Stomach (tissue), 9 donors: ENCODE data around the gene PGAP6. TPM values are rescaled to one million over a fixed set of nuclear protein-coding genes. Genes with fewer than 3 reads are reported as not detected.

ENCODE experiments used
- DNase-seq, 2 donors: peaks; one replicate each; pipeline versions ENCODE4 v3.0.0 to v3.0.0-alpha.2; 2013 to 2019
- H3K27ac ChIP-seq, 5 donors: fragments of 200-600 bp in 4 of 5; sonication (generic) in 4 of 5; one replicate each; pipeline ENCODE4 v1.5.1; 2013 to 2019; ENCODE audit warnings: mild to moderate bottlenecking in 1 of 5, moderate library complexity in 1 of 5
- H3K27me3 ChIP-seq, 3 donors: fragments of 200-600 bp; sonication (generic); one replicate each; pipeline ENCODE4 v1.5.1; 2017 to 2019; ENCODE audit warnings: mixed run types in 1 of 3
- H3K36me3 ChIP-seq, 4 donors: fragments of 200-600 bp; sonication (generic); 1 replicate in 3 of 4; 2 replicates in 1 of 4; pipeline ENCODE4 v1.5.1; 2016 to 2019
- H3K4me1 ChIP-seq, 4 donors: fragments of 200-600 bp; sonication (generic); one replicate each; pipeline ENCODE4 v1.5.1; 2016 to 2019
- H3K4me3 ChIP-seq, 4 donors: fragments of 200-600 bp; sonication (generic) in 3 of 4; one replicate each; pipeline ENCODE4 v1.5.1; 2016 to 2019; ENCODE audit warnings: mild to moderate bottlenecking in 1 of 4
- H3K9me3 ChIP-seq, 4 donors: fragments of 200-600 bp; sonication (generic); one replicate each; pipeline ENCODE4 v1.5.1; 2016 to 2019
- CTCF ChIP-seq, 7 experiments: fragments of 450-650 bp in 4 of 7; fragments of 200-600 bp in 3 of 7; sonication (generic) in 3 of 7; IDR thresholded peaks; one replicate each; pipeline ENCODE4 v1.5.1; 2016 to 2019; ENCODE audit warnings: antibody characterized with exemption in 7 of 7, control low read depth in 2 of 7, mild to moderate bottlenecking in 1 of 7
- EP300 ChIP-seq: sonication (generic); formaldehyde crosslinking; IDR thresholded peaks from one replicate; pipeline ENCODE4 v1.6.1; 2017; ENCODE audit warnings: antibody characterized with exemption
- POLR2A ChIP-seq, 4 donors: fragments of 450-650 bp; IDR thresholded peaks; one replicate each; pipeline ENCODE4 v1.6.1; 2016; ENCODE audit warnings: antibody characterized with exemption in 4 of 4, control low read depth in 2 of 4, mild to moderate bottlenecking in 1 of 4, moderate library complexity in 1 of 4
- POLR2AphosphoS5 ChIP-seq, 3 donors: sonication (generic); formaldehyde crosslinking; IDR thresholded peaks; one replicate each; pipeline ENCODE4 v1.6.1; 2016; ENCODE audit warnings: antibody characterized with exemption in 3 of 3
- WGBS, 5 donors: extraction: QIAGEN DNeasy Blood & Tissue Kit in 3 of 5; methylation state at CpG; one replicate each; pipeline versions ENCODE4 v1.1.5 to v1.1.7; 2013 to 2018; 5-methylcytosine and 5-hydroxymethylcytosine counted together
- intact Hi-C: fragments of 100-400 bp; cut with DNase I; formaldehyde crosslinking; loops from one replicate; pipeline ENCODE4 v1.15.1; 2023; ENCODE audit warnings: low total_unique reads
- polyA plus RNA-seq, 3 donors: library from polyadenylated mRNA; stranded (reverse); fragments of 200-250 nt; gene quantifications; one replicate each; pipeline ENCODE4 v1.2.3, GENCODE V29; 2013
- total RNA-seq, 5 donors: library from RNA; depleted of rRNA; stranded (reverse); fragments of >200 nt; gene quantifications; one replicate each; pipeline versions ENCODE4 v1.1.0 to v1.2.3, GENCODE V29; 2014 to 2016
- donor health status: healthy with polysubstance abuse.
- donor health status: Bipolar disorder and iron deficiency.
- donor health status: healthy.

The PGAP6 gene
- total and polyA plus RNA-seq, 8 donors, result 20.7 to 364 (median 91.5) TPM

- intact Hi-C loops, result no loop called here
- Histone ChIP-seq H3K9me3 (no peaks in the 10 kb centered on the region), H3K27ac (peak overlapping the region in 4 of 5 donors; percentile 8 to 98 (median 58)), H3K27me3 (no peaks in the 10 kb centered on the region), H3K4me1 (peaks cover 21 to 59% (median 49%) of the 10 kb centered on the region in 4 donors), H3K36me3 (no peaks in the 10 kb centered on the region), H3K4me3 (peak overlapping the region; percentile 54 to 83 (median 69))
- TF ChIP-seq POLR2AphosphoS5 (IDR thresholded peaks at IDR 0.05), result no peak
- no peak for TF ChIP-seq POLR2A (IDR thresholded peaks at IDR 0.05)
- no peak for TF ChIP-seq EP300
- no peak for TF ChIP-seq CTCF (IDR thresholded peaks at IDR 0.05)
- peak in 1 of 2 donors; percentile 62 for DNase-seq
- WGBS, 5 donors, result 0 to 2% (median 0%) methylated on average over 18 to 90 of the region's 97 CpGs
Observed at GRCh38 chr16:426115-426905, 44.5 kb upstream of the PGAP6 start.

GRCh38 chr16:425740-426114, 43.9 kb upstream of the PGAP6 start:
- Histone ChIP-seq H3K27me3 (no peaks in the 10 kb centered on the region), H3K27ac (peak overlapping the region; percentile 92 to 98 (median 95)), H3K4me3 (peak overlapping the region; percentile 54 to 83 (median 69)), H3K9me3 (no peaks in the 10 kb centered on the region), H3K36me3 (no peaks in the 10 kb centered on the region), H3K4me1 (peaks cover 21 to 59% (median 49%) of the 10 kb centered on the region in 4 donors)
- DNase-seq, result no peak
- 0% methylated on average over 18 to 63 of the region's 63 CpGs for WGBS, 5 donors
- intact Hi-C loops, result no loop called here
- no peak for TF ChIP-seq EP300
- no peak for TF ChIP-seq POLR2A (IDR thresholded peaks at IDR 0.05)
- no peak for TF ChIP-seq CTCF (IDR thresholded peaks at IDR 0.05)
- TF ChIP-seq POLR2AphosphoS5 (IDR thresholded peaks at IDR 0.05), result no peak

GRCh38 chr16:425082-425718, 43.4 kb upstream of the PGAP6 start, which contains the start of gene RAB11FIP3:
TSS of gene RAB11FIP3 (plus strand) at chr16:425649. CDS start at chr16:426007, 358 bp downstream.
- intact Hi-C loops, result no loop called here
- Histone ChIP-seq H3K27ac (peak within 1 kb of the TSS; percentile 92 to 98 (median 95)), H3K4me1 (peaks cover 21 to 57% (median 47%) of the 10 kb centered on the region in 4 donors), H3K36me3 (no peaks in the 10 kb centered on the region), H3K4me3 (peak within 1 kb of the TSS; percentile 54 to 83 (median 69)), H3K9me3 (no peaks in the 10 kb centered on the region), H3K27me3 (no peaks in the 10 kb centered on the region)
- 0 to 1% (median 0%) methylated on average over 25 to 77 of the region's 77 CpGs for WGBS, 5 donors
- TF ChIP-seq CTCF (IDR thresholded peaks at IDR 0.05), result peak in 1 of 7 experiments; percentile 6
- TF ChIP-seq EP300, result no peak
- peak in 1 of 4 donors; percentile 16 for TF ChIP-seq POLR2A (IDR thresholded peaks at IDR 0.05)
- TF ChIP-seq POLR2AphosphoS5 (IDR thresholded peaks at IDR 0.05), result peak; percentile 20 to 85 (median 78)
- DNase-seq, result peak; percentile 80 to 94

- Histone ChIP-seq H3K4me1 (peaks cover 21 to 52% (median 45%) of the 10 kb centered on the region in 4 donors), H3K27me3 (no peaks in the 10 kb centered on the region), H3K4me3 (peak overlapping the region; percentile 54 to 83 (median 69)), H3K9me3 (no peaks in the 10 kb centered on the region), H3K36me3 (no peaks in the 10 kb centered on the region), H3K27ac (peak overlapping the region; percentile 92 to 98 (median 95))
- 5 to 13% (median 10%) methylated on average over 19 to 31 of the region's 31 CpGs for WGBS, 5 donors
- intact Hi-C loops, result no loop called here
- DNase-seq, result peak in 1 of 2 donors; percentile 40
- TF ChIP-seq CTCF (IDR thresholded peaks at IDR 0.05), result no peak
- peak; percentile 17 for TF ChIP-seq EP300
Observed at GRCh38 chr16:424623-425081, 42.9 kb upstream of the PGAP6 start.
